GM21576 (cell line): Measurements from ENCODE around the gene ZBP1.

ENCODE experiments used
- ATAC-seq: cut with Tn5 transposase; IDR thresholded peaks from one replicate; pipeline ENCODE4 v1.9.1; 2021; ENCODE audit warnings: mild to moderate bottlenecking, moderate library complexity; ENCODE audit not compliant: unreplicated experiment

Gene ZBP1, protein sequence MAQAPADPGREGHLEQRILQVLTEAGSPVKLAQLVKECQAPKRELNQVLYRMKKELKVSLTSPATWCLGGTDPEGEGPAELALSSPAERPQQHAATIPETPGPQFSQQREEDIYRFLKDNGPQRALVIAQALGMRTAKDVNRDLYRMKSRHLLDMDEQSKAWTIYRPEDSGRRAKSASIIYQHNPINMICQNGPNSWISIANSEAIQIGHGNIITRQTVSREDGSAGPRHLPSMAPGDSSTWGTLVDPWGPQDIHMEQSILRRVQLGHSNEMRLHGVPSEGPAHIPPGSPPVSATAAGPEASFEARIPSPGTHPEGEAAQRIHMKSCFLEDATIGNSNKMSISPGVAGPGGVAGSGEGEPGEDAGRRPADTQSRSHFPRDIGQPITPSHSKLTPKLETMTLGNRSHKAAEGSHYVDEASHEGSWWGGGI

GRCh38 chr20:57620274-57620990, at the start of gene ZBP1:
TSS of gene ZBP1 (minus strand) at chr20:57620426. CDS start at chr20:57620295, 131 bp downstream.
- ATAC-seq = peak; percentile 54

DNA sequence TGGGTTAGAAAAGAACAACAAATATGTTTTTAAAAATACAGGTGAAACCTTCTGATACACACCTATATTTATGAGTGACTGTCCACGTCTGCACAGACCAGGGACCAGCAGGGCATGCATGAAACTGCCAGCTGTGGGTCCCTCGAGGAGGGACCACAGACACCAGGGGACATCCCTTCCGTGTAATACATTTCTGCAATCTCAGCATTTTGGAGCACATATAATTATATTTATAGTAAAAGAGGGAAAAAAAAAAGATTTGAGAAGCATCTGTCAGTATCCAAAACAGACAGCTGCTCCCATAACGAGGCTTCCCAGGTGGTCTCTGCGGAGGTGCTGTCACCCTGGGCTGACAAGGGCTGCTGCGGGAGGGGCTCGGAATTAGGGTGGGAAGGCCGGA, 49.4 kb upstream of the ZBP1 start:
- ATAC-seq = no peak

- no peak for ATAC-seq
These were observed 47.9 kb upstream of the ZBP1 start for GRCh38 chr20:57667924-57668782.

DNA sequence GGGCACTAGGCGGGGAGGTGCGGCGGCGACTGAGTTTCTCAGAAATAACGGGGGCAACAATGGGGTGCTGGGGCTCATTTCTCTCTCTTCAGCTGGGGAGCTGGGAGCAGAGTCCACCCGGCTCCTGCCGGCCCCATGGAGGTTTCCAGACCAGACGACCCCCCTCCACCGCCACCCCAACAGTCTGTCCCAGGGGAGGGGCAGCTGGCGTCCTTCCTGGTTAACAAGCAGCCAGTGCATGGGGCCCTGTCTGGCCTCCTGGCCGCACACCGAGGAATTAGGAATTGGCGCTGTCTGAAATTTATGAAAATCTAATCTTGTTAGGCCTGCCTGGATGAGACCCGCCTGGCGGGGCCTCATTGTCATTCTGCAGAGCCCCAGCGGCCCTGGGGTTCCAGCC, 47.2 kb upstream of the ZBP1 start:
- no peak for ATAC-seq

DNA sequence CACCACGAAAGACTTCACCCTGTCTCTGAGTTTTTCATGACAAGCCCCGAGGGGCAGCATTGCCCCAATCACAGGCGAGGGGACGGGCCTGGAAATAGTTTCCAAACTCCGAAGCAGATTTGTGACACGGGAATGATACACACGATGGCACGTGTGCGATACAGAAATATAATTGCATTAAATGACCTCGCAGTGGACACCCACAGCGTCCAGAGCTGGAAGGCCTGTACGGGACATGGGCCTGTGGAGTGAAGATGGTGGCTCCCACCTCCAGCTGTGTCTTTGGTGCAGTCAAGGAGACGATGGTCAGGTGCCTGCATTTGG, 46.6 kb upstream of the ZBP1 start:
- ATAC-seq = no peak

DNA sequence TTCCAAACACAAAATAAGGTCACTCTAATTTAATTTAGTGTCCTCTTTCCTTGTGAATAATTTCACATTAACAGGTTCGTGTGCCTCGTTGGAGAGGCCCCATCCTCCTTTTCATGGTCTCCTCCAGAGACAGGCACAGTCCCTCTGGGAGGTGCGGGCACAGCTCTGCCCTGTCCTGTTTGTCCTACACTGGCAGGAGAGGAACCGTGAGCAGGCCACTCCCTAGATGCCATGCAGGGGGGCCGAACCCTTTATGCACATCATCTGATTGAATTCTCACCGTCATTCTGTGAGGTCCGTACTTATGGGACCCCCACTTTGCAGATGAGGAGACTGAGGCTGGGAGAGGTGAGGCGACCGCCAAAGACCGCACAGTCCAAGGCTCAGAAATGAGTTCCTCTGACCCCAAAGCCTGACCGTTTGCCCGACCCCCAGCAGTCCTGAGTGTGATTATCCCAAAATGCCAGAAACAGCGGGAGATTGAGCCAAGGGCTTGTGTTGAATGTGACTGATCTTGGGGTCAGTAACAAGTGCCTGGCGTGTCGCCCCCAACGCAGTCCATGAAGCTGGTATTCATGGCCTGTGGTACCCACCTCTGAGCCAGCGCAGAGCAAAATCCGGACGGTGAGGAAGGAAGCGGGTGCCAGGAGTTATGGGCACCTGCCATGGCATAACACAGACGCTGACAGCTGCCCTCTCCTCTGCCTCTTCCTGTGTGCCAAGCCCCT, 46.0 kb upstream of the ZBP1 start:
- no peak for ATAC-seq

- no peak for ATAC-seq
These were observed 45.4 kb upstream of the ZBP1 start for GRCh38 chr20:57665589-57665971.

- ATAC-seq = no peak
These were observed 44.8 kb upstream of the ZBP1 start for GRCh38 chr20:57664924-57665588.

DNA sequence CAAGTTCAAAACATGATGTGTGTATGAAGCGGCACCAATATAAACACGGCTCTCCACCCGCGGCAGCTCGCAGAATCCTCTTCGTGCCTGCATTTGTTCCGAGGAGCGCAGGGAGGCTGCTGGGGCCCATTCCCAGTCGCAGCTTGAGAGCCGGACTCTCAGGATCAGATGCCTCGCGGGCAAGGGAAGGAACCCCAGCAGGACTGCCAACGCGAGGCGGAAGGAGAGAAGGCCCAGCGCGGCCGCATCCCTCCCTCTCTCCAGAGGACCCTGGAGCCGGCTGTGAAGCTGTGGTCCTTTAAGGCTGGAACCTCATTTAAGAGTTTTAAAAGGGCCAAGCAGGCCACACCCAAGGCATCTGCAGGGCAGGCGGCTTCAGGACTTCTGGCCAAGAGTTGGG, 44.2 kb upstream of the ZBP1 start:
- ATAC-seq = no peak

GRCh38 chr20:57663681-57664451, 43.6 kb upstream of the ZBP1 start:
- no peak for ATAC-seq

- no peak for ATAC-seq
These were observed 43.0 kb upstream of the ZBP1 start for GRCh38 chr20:57663241-57663640.

- no peak for ATAC-seq
These were observed 42.4 kb upstream of the ZBP1 start for GRCh38 chr20:57662456-57663240.

GRCh38 chr20:57661746-57662455, 41.7 kb upstream of the ZBP1 start:
- ATAC-seq = no peak

DNA sequence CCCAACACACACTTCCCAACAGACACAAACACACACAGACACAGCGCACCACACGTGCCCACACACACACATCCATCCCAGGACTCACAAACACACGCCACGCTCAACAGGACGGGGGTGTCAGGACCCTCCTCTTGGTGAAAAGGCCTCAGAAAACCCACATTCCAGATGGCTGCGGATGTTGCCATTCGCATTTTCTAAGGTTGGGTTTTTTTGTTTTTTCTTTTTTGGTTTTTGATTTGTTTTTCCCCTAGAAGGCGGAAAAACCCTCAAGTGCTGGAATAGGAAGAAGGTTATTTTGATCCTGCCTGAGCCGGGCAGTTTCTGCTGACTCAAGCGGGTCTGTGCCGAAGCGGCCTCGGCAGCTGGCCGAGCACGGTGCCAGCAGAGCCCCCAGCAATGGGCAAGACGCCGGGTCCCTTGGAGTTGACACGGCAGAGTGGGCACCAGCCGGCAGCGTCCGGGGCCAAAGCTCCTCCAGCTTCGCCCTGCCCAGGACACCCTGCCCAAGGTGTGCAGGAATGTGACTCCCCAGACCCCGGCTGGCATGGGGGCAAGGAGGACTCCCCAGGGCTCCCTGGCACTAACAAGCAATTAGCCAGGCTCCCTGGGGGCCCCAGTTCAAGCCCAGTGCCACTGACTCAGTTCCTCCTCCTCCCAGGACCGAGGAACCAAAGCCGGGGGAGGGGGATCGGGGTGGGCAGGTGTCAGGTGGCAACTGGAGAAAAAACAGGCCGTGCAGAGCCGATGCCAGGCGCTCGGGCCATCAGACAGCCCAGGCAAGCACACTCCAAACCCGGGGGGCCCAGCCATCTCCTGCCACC, 40.9 kb upstream of the ZBP1 start:
- ATAC-seq = no peak

DNA sequence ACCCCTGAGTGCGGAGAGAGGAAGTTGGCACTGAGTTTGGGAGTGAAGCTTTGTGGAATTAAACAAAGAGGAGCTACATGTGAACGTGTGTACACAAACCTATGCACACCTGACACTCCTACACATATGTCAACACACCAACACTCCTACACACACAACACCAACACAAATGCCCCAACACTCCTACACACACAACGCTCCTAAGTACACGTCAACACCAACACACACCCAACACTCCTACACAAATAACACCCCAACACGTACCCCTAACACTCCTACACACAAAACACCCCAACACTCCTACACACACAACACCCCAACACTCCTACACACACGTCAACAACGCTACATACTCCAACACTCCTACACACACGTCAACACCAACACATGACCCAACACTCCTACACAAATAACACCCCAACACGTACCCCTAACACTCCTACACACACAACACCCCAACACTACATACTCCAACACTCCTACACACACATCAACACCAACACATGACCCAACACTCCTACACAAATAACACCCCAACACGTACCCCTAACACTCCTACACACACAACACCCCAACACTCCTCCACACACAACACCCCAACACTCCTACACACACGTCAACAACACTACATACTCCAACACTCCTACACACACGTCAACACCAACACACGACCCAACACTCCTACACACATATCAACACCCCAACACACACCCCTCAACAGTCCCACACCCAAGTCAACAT, 40.1 kb upstream of the ZBP1 start:
- ATAC-seq = no peak

- no peak for ATAC-seq
These were observed 39.4 kb upstream of the ZBP1 start for GRCh38 chr20:57659517-57660180.
